ENCODE data around the gene HSPH1.

Gene HSPH1

GRCh38 chr13:31175847-31176532 is 14.3 kb upstream of the HSPH1 start:
- DNase-seq, result no peak

DNA sequence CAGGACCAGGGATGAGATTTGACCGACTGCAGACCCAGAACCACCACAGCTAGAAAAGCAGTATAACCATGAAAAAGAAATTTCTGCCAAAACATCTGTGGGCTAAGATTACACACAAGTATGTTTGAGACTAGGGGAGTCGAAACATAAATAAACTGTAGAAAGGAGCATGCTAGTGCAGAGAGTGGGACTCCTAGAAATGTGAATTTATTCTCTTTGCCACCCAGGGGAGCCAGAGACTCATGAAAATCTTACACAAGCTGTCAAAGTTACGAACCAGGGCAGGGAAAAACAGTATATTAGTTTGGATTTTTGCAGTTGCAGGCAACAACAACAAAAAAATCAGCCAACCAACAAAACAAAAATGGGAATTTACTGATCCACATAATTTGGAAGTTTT is 12.3 kb upstream of the HSPH1 start:
- DNase-seq, result no peak

- no peak for DNase-seq
Measured at GRCh38 chr13:31172535-31172934, 10.8 kb upstream of the HSPH1 start.

GRCh38 chr13:31172001-31172400 is 10.3 kb upstream of the HSPH1 start:
- no peak for DNase-seq

- no peak for DNase-seq
Measured at GRCh38 chr13:31168736-31169135, 7.0 kb upstream of the HSPH1 start.

GRCh38 chr13:31168166-31168565 is 6.5 kb upstream of the HSPH1 start:
- no peak for DNase-seq

- DNase-seq, result no peak
Measured at GRCh38 chr13:31167490-31167889, 5.8 kb upstream of the HSPH1 start.

DNA sequence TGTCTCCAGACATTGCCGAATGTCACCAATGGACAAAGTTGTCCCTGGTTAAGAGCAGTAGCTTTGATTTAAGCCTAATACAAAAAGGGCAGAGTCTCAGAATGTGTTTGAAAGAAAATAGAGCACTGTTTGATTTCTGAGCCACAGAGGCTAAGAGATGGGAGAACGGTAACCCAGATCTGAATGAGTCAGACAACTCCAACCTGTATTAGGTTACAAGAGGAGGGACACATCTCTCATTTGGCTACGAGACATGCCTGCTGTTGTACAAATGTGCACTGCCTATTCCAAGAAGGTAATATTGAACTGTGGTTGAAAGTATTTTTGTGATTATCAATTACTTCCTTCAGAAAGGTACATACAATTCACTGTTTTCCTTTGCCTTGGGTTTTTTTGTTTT is 4.9 kb upstream of the HSPH1 start:
- DNase-seq, result no peak

DNA sequence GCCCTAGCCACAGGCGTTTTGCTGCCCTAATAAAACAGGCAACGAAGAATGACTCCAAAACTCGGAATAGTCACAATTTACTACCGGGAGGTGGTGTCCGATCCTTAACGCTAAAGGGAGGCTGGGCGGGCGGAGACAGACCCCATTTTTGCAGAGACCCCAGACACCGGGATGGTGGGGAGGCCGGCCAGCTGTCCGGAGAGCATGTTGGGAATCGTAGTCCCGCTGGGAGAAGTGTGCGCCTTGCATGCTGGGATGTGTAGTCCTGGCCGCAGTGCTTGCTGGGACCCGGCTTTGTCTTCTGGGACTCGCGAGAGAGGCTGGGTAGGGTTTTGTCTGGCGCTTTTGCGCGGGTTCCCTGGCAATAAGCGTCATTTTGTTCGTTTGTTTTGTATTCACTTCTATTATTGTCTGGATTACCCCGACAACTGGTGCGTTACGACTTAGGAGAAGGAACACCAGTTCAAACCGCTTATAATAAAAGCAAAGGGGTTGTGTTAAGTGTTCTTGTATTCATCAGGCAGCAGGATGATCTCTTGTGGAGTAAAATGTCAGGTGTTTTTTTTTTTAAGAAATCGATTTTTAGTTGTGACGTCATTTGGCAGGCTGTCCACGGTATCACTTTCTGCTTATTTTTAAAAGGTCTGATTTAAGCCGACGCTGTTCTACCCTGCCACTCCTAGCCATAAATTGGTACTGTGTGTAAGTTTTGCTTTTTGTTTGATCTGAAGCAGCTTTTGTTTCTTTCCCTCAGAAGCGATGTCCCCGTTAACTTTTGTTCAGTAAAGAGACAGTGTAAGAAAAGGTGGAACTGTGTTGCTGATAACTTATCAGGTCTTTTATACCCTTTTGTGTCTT is 676 bp upstream of the HSPH1 start:
- DNase-seq, result peak; percentile 91

DNA sequence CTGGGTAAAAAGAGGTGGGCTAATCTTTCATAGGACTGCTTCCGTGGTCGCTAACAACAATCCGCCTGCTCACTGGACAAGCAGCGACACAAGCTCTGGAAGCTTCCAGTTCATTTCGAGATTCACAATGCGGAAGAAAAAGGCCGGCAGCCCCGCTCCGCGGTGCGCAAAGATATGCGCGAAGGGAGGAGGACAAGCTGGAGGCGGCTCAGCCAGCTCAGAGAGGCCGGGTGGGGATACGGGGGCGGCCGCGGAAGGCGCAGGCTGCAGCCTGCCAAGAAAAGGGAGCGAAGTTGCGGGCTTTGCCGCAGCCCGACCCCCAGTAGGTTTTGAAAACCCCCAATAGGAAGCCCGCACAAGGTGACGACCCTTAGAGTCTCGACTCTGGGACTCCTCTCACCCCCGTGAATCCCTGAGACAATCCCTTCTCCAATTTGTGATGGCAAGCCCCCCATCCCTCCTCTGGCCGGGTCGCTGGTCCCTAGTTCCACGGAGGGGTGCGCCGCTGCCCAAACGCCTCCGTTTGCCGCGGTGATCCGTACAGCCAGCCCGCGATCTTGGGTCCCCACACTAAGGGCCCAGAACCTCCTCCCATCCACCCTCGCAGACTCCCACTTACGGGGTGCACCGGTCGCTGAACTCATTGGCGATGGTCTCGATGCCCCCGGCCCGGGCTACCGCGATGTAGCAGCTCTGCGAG is 697 bp downstream of the HSPH1 start:
- DNase-seq, result peak; percentile 70

- no peak for DNase-seq
Measured at GRCh38 chr13:31159306-31159705, 2.4 kb downstream of the HSPH1 start.

- no peak for DNase-seq
Measured at GRCh38 chr13:31154939-31155338, 6.8 kb downstream of the HSPH1 start.

DNA sequence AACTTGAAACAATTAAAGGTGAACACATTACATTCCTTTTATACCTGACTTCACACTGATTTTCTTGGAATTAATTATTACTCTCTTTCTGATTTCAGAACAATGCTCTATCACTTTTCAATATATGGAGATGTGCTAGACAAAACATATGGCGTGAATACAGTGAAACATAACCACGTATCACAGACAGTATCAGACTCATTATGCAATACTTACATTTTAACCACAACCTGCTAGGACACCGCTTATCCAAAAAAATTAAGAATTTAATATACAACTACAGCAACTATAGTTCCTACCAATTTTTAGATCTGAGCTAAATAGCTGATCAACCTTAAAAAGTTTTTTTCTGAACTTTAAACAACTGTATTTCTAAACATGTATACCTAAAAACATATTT is 9.9 kb downstream of the HSPH1 start:
- no peak for DNase-seq

- DNase-seq, result no peak
Measured at GRCh38 chr13:31150315-31150985, 11.3 kb downstream of the HSPH1 start.

- no peak for DNase-seq
Measured at GRCh38 chr13:31149604-31150003, 12.1 kb downstream of the HSPH1 start.

GRCh38 chr13:31145417-31145816 is 16.3 kb downstream of the HSPH1 start:
- DNase-seq, result no peak

- DNase-seq, result no peak
Measured at GRCh38 chr13:31138515-31138914, 23.2 kb downstream of the HSPH1 start.

DNA sequence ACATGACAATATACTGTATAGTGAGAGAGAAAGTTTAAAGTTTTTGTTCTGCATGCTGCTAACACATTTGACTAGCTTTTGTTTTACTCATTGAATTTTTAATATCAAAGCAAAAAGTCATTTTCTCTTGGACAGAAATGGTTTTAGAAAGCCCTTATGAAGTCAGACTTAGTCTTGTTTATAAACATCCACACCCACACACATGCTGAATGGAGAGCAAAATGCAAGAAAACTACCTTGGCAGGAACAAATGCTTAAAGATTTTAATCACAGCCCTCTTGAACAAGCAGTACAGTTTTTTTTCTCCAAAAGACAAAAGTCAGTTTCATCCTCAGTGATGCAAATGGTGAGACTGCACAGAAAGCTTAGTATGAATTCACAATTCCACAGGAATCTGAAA is 25.0 kb downstream of the HSPH1 start:
- DNase-seq, result no peak

DNA sequence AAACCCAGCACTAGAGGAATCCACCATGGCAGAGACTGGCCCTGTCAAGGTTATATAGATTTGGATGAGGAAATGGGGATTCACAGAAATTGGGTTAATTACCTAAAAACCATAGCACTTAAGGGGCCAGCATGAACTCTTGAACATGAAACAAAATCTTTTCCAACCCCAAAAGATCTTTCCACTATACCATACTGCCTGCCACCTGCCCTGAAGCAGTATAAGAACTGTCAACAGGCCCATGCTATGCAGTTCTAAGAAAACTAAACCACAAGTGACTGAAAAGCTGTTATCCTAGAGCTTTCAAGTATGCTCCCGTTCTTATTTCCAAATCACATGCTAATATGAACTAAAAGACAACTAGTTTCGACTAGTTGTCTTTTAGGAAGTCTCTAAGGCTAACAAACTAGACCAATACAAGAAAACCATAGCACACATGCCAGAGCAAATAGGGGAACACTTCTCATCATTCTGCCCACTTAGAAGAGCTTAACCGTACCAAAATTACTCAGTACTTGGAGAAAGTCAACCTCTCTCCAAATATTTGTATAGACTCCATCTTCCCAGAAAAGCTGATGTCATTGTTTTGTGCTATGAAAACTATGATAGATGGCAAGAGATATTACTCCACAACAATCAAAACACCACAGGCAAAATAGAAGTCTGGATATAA is 27.5 kb downstream of the HSPH1 start:
- no peak for DNase-seq

DNA sequence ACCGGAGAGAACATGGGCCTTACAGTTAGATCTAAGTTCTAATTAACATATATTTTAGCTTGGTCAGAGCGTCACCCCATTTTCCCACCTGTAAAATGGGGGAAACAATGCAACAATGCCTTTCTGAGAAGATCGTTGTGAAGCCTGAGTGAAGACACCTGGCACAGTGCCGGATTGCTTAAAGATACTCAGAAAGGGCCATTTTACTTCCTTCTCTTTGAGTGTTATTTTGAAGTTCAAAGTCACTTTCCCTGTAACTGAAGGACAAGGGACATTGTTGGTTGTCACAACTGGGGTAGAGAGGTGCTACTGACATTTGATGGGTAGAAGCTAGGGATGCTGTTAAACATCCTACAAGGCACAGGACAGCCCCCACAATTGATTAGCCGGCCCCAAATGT is 28.1 kb downstream of the HSPH1 start:
- DNase-seq, result no peak

DNA sequence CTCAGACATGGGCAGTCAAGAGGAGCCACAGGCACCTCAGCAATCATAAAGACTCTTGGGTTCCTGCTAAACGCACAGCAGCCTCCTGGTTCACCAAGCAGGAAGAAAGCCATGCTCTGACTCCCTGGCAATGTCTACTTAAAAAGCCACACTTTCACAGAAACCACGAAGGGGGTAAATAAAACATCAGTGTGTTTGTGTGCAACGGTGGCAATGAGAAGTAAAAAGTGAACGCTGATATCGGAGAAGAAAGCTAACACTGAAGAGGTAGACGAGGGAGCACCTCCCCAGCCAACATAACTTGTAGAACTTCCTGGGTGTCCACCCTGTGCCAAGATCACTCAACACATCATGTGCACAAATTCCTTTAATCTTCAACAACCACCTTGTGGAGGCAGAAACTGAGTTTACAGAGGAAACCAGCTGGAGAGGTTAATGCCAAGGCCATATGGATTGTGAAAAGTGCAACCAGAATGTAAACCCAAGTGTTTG is 30.2 kb downstream of the HSPH1 start:
- DNase-seq, result no peak

DNA sequence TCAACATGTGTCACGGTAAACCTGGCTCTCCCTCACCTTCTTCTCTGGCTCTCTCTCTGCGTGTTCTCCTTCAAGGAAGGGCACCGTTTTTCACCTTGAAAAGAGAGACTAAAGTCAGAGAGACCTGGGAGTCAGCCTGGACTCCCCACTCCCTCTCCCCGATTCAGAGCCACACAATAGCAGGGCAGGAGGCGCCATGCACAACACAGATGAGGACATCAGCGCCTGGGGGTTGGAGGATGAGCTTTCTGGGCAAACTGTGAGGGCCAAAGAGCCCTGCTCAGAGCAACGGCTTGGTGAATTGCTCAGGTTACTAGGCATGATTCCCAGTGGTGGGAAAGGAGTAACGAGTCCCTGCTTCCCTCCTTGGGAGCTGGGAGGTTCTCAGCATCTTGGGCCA is 32.3 kb downstream of the HSPH1 start:
- DNase-seq, result no peak

DNA sequence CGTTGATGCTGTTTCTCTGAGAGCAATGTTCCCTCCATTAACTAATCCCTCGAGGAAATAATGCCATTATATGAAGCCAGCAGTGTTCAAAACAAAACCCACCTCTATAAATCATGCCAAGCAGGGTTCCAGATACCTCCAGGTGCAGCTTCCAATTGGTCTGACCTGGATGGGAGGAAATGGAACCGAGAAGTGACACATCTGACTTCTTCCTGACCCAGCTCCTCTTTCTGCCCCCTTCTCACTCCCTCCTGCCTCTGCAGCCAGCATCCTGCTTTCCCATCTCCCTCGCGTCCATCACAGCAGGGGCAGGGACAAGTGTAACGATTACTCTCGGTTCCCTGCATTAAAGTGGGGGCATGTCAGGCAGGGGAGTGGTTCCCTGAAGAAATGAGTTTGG is 37.5 kb downstream of the HSPH1 start:
- no peak for DNase-seq
